Measurements from ENCODE around the gene AGBL2.

The AGBL2 gene

DNA sequence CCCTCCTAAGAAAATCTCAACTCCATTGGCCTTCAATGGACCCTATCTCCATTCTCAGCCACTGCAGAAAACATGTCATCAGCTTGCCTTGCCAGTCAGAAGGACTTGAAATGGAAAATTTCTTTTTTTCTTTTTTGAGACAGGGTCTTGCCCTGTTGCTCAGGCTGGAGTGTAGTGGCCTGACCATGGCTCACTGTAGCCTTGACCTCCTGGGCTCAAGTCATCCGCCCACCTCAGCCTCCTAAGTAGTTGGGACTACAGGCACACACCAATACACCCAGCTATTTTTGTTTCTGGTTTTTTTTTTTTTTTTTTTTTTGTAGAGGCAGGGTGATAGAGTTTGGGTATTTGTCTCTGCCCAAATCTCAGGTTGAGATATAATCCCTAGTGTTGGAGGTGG, 29.0 kb downstream of the AGBL2 start:
- no peaks in the 10 kb centered on the region for H3K36me3 ChIP-seq (replicated peaks; ENCODE audit: insufficient read depth, low read length)
- TF ChIP-seq EZH2 (optimal IDR thresholded peaks at IDR 0.05; ENCODE audit: low read depth, low read length) (no peak), EZH2phosphoT487 (IDR thresholded peaks at IDR 0.05; ENCODE audit: low read length) (no peak)
- TF ChIP-seq, protein P1, sequence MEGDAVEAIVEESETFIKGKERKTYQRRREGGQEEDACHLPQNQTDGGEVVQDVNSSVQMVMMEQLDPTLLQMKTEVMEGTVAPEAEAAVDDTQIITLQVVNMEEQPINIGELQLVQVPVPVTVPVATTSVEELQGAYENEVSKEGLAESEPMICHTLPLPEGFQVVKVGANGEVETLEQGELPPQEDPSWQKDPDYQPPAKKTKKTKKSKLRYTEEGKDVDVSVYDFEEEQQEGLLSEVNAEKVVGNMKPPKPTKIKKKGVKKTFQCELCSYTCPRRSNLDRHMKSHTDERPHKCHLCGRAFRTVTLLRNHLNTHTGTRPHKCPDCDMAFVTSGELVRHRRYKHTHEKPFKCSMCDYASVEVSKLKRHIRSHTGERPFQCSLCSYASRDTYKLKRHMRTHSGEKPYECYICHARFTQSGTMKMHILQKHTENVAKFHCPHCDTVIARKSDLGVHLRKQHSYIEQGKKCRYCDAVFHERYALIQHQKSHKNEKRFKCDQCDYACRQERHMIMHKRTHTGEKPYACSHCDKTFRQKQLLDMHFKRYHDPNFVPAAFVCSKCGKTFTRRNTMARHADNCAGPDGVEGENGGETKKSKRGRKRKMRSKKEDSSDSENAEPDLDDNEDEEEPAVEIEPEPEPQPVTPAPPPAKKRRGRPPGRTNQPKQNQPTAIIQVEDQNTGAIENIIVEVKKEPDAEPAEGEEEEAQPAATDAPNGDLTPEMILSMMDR (IDR thresholded peaks at IDR 0.05; ENCODE audit: low read length): no peak

GRCh38 chr11:47675851-47676250, 39.3 kb downstream of the AGBL2 start:
- H3K36me3 ChIP-seq (replicated peaks; ENCODE audit: insufficient read depth, low read length): no peaks in the 10 kb centered on the region
- no peak overlapping the region for H3K4me3 ChIP-seq (ENCODE audit: low read length)
- no peak overlapping the region for H3K4me2 ChIP-seq (ENCODE audit: low read depth, low read length)
- no peak overlapping the region for H3K27ac ChIP-seq (ENCODE audit: low read length)
- DNase-seq: no peak
- H2AFZ ChIP-seq (ENCODE audit: low read length): no peak overlapping the region
- H3K27me3 ChIP-seq (replicated peaks; ENCODE audit: insufficient read depth, low read length): no peaks in the 10 kb centered on the region
- H3K9ac ChIP-seq (ENCODE audit: low read length): no peak overlapping the region
- H3K4me1 ChIP-seq (ENCODE audit: low read length): no peaks in the 10 kb centered on the region
- no peaks in the 10 kb centered on the region for H4K20me1 ChIP-seq (ENCODE audit: insufficient read depth, low read length)
- H3F3A ChIP-seq (ENCODE audit: insufficient read depth, low read length): no peaks in the 10 kb centered on the region
- H3K9me3 ChIP-seq (replicated peaks; ENCODE audit: insufficient read depth, low read length): no peaks in the 10 kb centered on the region
- H3K79me2 ChIP-seq (ENCODE audit: low read length): no peaks in the 10 kb centered on the region
- TF ChIP-seq EZH2 (optimal IDR thresholded peaks at IDR 0.05; ENCODE audit: low read depth, low read length): no peak
- TF ChIP-seq, protein P1 (IDR thresholded peaks at IDR 0.05; ENCODE audit: low read length): no peak
- no peak for TF ChIP-seq EZH2phosphoT487 (IDR thresholded peaks at IDR 0.05; ENCODE audit: low read length)
- H3K9me2 ChIP-seq (replicated peaks; ENCODE audit: insufficient read depth, low read length): no peaks in the 10 kb centered on the region

More for the DNA sequence above, 29.0 kb downstream of the AGBL2 start:
- Histone ChIP-seq H3K27me3 (replicated peaks; ENCODE audit: insufficient read depth, low read length) (no peaks in the 10 kb centered on the region), H3K4me2 (ENCODE audit: low read depth, low read length) (no peak overlapping the region), H4K20me1 (ENCODE audit: insufficient read depth, low read length) (no peaks in the 10 kb centered on the region), H3K27ac (ENCODE audit: low read length) (no peak overlapping the region), H3F3A (ENCODE audit: insufficient read depth, low read length) (no peaks in the 10 kb centered on the region), H3K9ac (ENCODE audit: low read length) (no peak overlapping the region), H3K9me3 (replicated peaks; ENCODE audit: insufficient read depth, low read length) (no peaks in the 10 kb centered on the region), H2AFZ (ENCODE audit: low read length) (no peak overlapping the region), H3K9me2 (replicated peaks; ENCODE audit: insufficient read depth, low read length) (no peaks in the 10 kb centered on the region), H3K4me1 (ENCODE audit: low read length) (no peaks in the 10 kb centered on the region), H3K79me2 (ENCODE audit: low read length) (no peaks in the 10 kb centered on the region), H3K4me3 (ENCODE audit: low read length) (no peak overlapping the region)
- no peak for DNase-seq

GRCh38 chr11:47672283-47672730, 42.9 kb downstream of the AGBL2 start:
- H2AFZ ChIP-seq (ENCODE audit: low read length): no peak overlapping the region
- H3K79me2 ChIP-seq (ENCODE audit: low read length): no peaks in the 10 kb centered on the region
- TF ChIP-seq EZH2phosphoT487 (IDR thresholded peaks at IDR 0.05; ENCODE audit: low read length) (no peak), EZH2 (optimal IDR thresholded peaks at IDR 0.05; ENCODE audit: low read depth, low read length) (no peak)
- TF ChIP-seq, protein P1 (IDR thresholded peaks at IDR 0.05; ENCODE audit: low read length): no peak
- H3K4me1 ChIP-seq (ENCODE audit: low read length): no peaks in the 10 kb centered on the region
- no peak for DNase-seq
- no peak overlapping the region for H3K4me3 ChIP-seq (ENCODE audit: low read length)
- H3F3A ChIP-seq (ENCODE audit: insufficient read depth, low read length): no peaks in the 10 kb centered on the region
- H3K27ac ChIP-seq (ENCODE audit: low read length): no peak overlapping the region
- no peak overlapping the region for H3K4me2 ChIP-seq (ENCODE audit: low read depth, low read length)
- H3K9ac ChIP-seq (ENCODE audit: low read length): no peak overlapping the region
- H3K9me3 ChIP-seq (replicated peaks; ENCODE audit: insufficient read depth, low read length): no peaks in the 10 kb centered on the region
- H3K36me3 ChIP-seq (replicated peaks; ENCODE audit: insufficient read depth, low read length): no peaks in the 10 kb centered on the region
- no peaks in the 10 kb centered on the region for H3K9me2 ChIP-seq (replicated peaks; ENCODE audit: insufficient read depth, low read length)
- no peaks in the 10 kb centered on the region for H4K20me1 ChIP-seq (ENCODE audit: insufficient read depth, low read length)
- H3K27me3 ChIP-seq (replicated peaks; ENCODE audit: insufficient read depth, low read length): no peaks in the 10 kb centered on the region
